ENCODE results near the gene DDX27. TPM values are rescaled to one million over a fixed set of nuclear protein-coding genes. Genes with fewer than 3 reads are reported as not detected.

Gene DDX27
- total and polyA plus RNA-seq, 2 of the 8 experiments (the other 6 are each of a cell fraction or from before 2014, with no cell fraction given), result 42.7 to 51.0 TPM

GRCh38 chr20:49270736-49271135 is 51.5 kb downstream of the DDX27 start:
- H3K23me2 ChIP-seq (ENCODE audit: low read depth, low read length), result no peaks in the 10 kb centered on the region
- no peak overlapping the region for H2BK12ac ChIP-seq (ENCODE audit: low read depth, low read length)
- H2BK15ac ChIP-seq (ENCODE audit: low read length), result no peak overlapping the region
- WGBS, 2 experiments (ENCODE audit: extremely low coverage in 1 of 2, insufficient coverage in 1 of 2, insufficient read length in 1 of 2, insufficient replicate concordance in 2 of 2, low coverage in 1 of 2, low lambda C conversion rate in 2 of 2, missing lambda C conversion rate in 1 of 2), result 91% methylated on average over 5 of the region's 5 CpGs; no CpG with 5 or more reads in 1 of the 2 experiments
- no peak for DNase-seq (ENCODE audit: low read depth in 1 of 2, low spot score in 2 of 2)
- no peak overlapping the region for H2AK5ac ChIP-seq (ENCODE audit: low read depth, low read length)
- no peak overlapping the region for H3K14ac ChIP-seq (ENCODE audit: insufficient read length)
- no peak overlapping the region for H3K18ac ChIP-seq (ENCODE audit: extremely low read depth, low read length)
- no peak overlapping the region for H2AFZ ChIP-seq (ENCODE audit: low read length)
- no peaks in the 10 kb centered on the region for H3K4me1 ChIP-seq (replicated peaks in 1 of 4; ENCODE audit: control insufficient read depth in 3 of 4, insufficient read depth in 4 of 4, low read length in 3 of 4)
- H3K9ac ChIP-seq (replicated peaks in 1 of 4; ENCODE audit: extremely low read depth in 1 of 4, low read depth in 3 of 4, low read length in 3 of 4), result no peak overlapping the region
- FAIRE-seq, result no peak
- H3K79me2 ChIP-seq (ENCODE audit: control insufficient read depth in 1 of 2, insufficient read depth in 2 of 2, low read length in 2 of 2), result peaks cover 4 to 52% of the 10 kb centered on the region in 2 experiments
- no peak overlapping the region for H3K56ac ChIP-seq (replicated peaks; ENCODE audit: insufficient read length, low read depth, low read length)
- peaks cover 6 to 50% (median 35%) of the 10 kb centered on the region in 4 experiments; a peak in 7 of 8 replicates for H3K36me3 ChIP-seq (ENCODE audit: control insufficient read depth in 2 of 4, insufficient read depth in 4 of 4, low read length in 3 of 4)
- no peak overlapping the region for H2BK120ac ChIP-seq (replicated peaks; ENCODE audit: low read depth, low read length)
- no peak overlapping the region for H3K27ac ChIP-seq (ENCODE audit: low read depth, low read length)
- ChIA-PET POLR2A (ENCODE audit: partially characterized antibody) (interaction anchor here (0.6 to 13.0 kb wide), 6 partner anchors 9 to 503 kb away, joined by 3 to 114 read pairs (median 9); partner anchors contain the start of gene ZNFX1), CTCF (ENCODE audit: partially characterized antibody) (interaction anchor here (0.7 to 1.6 kb wide), 4 partner anchors 11 to 62 kb away, joined by 3 to 6 read pairs (median 3); no protein-coding TSS in a partner anchor)
- H4K20me1 ChIP-seq (replicated peaks in 1 of 2; ENCODE audit: control insufficient read depth in 1 of 2, insufficient read depth in 2 of 2, low read length in 2 of 2), result peaks cover 0 to 6% of the 10 kb centered on the region in 2 experiments
- H3K4me3 ChIP-seq (ENCODE audit: extremely low read depth in 1 of 4, insufficient read depth in 2 of 4, low read depth in 3 of 4, low read length in 4 of 4), result no peak overlapping the region
- H3K9me3 ChIP-seq (ENCODE audit: insufficient read depth in 2 of 2, low read depth in 1 of 2, low read length in 1 of 2), result no peaks in the 10 kb centered on the region
- no peak overlapping the region for H3K23ac ChIP-seq (ENCODE audit: insufficient read length)
- H4K91ac ChIP-seq (replicated peaks; ENCODE audit: insufficient read length, low read length), result no peak overlapping the region
- no peak overlapping the region for H4K8ac ChIP-seq (ENCODE audit: extremely low read depth, insufficient read depth, low read length)
- no peak overlapping the region for H3K4me2 ChIP-seq (ENCODE audit: insufficient read depth in 1 of 2, low read depth in 2 of 2, low read length in 2 of 2)
- H4K5ac ChIP-seq (ENCODE audit: insufficient read length, low read depth, low read length), result no peak overlapping the region
- H2BK5ac ChIP-seq (ENCODE audit: low read depth, low read length), result no peak overlapping the region
- H3K79me1 ChIP-seq (ENCODE audit: low read depth, low read length), result peaks cover 5% of the 10 kb centered on the region; the same call in 1 of the 2 replicates
- no peak overlapping the region for H3K4ac ChIP-seq (replicated peaks; ENCODE audit: insufficient read length, low read depth, low read length)
- no peaks in the 10 kb centered on the region for H3K27me3 ChIP-seq (replicated peaks in 1 of 4; ENCODE audit: control insufficient read depth in 3 of 4, extremely low read depth in 1 of 4, insufficient read depth in 3 of 4, low read length in 3 of 4)
- no peak overlapping the region for H2BK20ac ChIP-seq (ENCODE audit: low read length)
- TF ChIP-seq BACH1 (IDR thresholded peaks at IDR 0.05; ENCODE audit: low read length) (no peak), YY1 (IDR thresholded peaks at IDR 0.05; ENCODE audit: low read depth, low read length) (no peak), SP2 (IDR thresholded peaks at IDR 0.05; ENCODE audit: low read length) (no peak), GABPA (IDR thresholded peaks at IDR 0.05; ENCODE audit: borderline replicate concordance, insufficient read depth, low read length) (no peak), TEAD4 (IDR thresholded peaks at IDR 0.05; ENCODE audit: low read depth, low read length) (no peak), RNF2 (IDR thresholded peaks at IDR 0.05; ENCODE audit: borderline replicate concordance, low read depth, low read length, missing control alignments, poor library complexity, severe bottlenecking) (no peak), TCF12 (IDR thresholded peaks at IDR 0.05; ENCODE audit: low read depth, low read length) (no peak), SIX5 (IDR thresholded peaks at IDR 0.05; ENCODE audit: low read depth, low read length) (no peak), HDAC2 (IDR thresholded peaks at IDR 0.05; ENCODE audit: borderline replicate concordance in 1 of 2, low read depth in 2 of 2, low read length in 2 of 2) (no peak), MAFK (IDR thresholded peaks at IDR 0.05; ENCODE audit: low read depth, low read length) (no peak), EZH2 (IDR thresholded peaks at IDR 0.05; ENCODE audit: low read depth, low read length, severe bottlenecking) (no peak), ASH2L (IDR thresholded peaks at IDR 0.05; ENCODE audit: low read length) (no peak)

All from H1 (cell line).